Measurements from ENCODE around the gene MYCBP2. TPM values are rescaled to one million over a fixed set of nuclear protein-coding genes. Genes with fewer than 3 reads are reported as not detected.

MYCBP2 gene
- total RNA-seq, 1 donor from 2014 or later, result 42.2 TPM

DNA sequence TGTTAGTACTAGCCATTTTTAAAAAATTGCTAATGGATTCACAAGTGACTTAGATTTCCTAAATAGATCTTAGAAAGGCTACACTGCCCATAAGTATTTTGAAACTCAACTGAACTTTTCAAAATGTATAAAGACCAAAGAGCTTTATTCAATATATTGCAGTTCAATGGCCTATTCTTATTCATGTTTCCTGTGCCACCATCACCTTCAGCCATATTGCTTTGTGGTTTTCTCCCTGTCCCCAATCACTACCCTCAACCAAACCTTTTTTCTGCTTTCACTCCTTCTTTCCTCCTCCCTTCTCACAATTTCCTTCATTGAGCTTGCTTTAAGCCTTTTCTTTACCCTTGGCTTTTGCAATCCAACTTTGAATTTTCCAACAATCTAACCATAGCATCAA is 100.9 kb downstream of the MYCBP2 start:
- H3K9me3 ChIP-seq (replicated peaks), result no peaks in the 10 kb centered on the region
- H3K4me3 ChIP-seq, result no peak overlapping the region
- H3K4me1 ChIP-seq, result no peaks in the 10 kb centered on the region
- no peak overlapping the region for H3K27ac ChIP-seq (replicated peaks)
- peaks cover 40% of the 10 kb centered on the region for H3K36me3 ChIP-seq
- H3K27me3 ChIP-seq (ENCODE audit: low read depth), result no peaks in the 10 kb centered on the region
- intact Hi-C loops (cut with micrococcal nuclease), result no loop called here
- no peak for TF ChIP-seq CTCF (IDR thresholded peaks at IDR 0.05; ENCODE audit: borderline replicate concordance)
- no peak for DNase-seq

DNA sequence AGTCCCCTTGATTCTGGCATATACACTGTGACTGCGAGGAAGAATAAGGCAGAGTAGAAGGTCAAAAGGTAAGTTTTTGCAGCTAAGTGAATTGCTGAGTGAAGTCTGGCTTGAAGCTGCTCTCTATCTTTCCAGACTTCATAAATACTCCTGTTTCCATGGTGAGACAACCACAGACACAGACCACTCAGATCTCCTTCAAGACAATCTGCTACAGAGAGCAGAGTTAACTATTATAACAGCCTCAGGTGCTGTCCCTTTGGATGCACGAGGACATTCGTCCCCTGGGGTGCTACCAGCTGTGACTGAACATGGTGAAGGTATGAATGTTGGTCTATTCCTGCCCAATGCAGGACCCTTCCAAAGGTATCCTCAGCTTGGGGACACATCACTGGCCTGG is 104.0 kb downstream of the MYCBP2 start:
- no peak for DNase-seq

GRCh38 chr13:77222000-77222690 is 104.7 kb downstream of the MYCBP2 start:
- intact Hi-C loops (cut with micrococcal nuclease), result no loop called here
- no peak for TF ChIP-seq CTCF (IDR thresholded peaks at IDR 0.05; ENCODE audit: borderline replicate concordance)
- Histone ChIP-seq H3K9me3 (replicated peaks) (no peaks in the 10 kb centered on the region), H3K27ac (replicated peaks) (no peak overlapping the region), H3K36me3 (peaks cover 60% of the 10 kb centered on the region), H3K27me3 (ENCODE audit: low read depth) (no peaks in the 10 kb centered on the region), H3K4me1 (no peaks in the 10 kb centered on the region), H3K4me3 (no peak overlapping the region)
- DNase-seq, result no peak

More for the DNA sequence above, 104.0 kb downstream of the MYCBP2 start:
- no peak for TF ChIP-seq CTCF (IDR thresholded peaks at IDR 0.05; ENCODE audit: borderline replicate concordance)
- Histone ChIP-seq H3K4me1 (no peaks in the 10 kb centered on the region), H3K27me3 (ENCODE audit: low read depth) (no peaks in the 10 kb centered on the region), H3K9me3 (replicated peaks) (no peaks in the 10 kb centered on the region), H3K36me3 (peaks cover 52% of the 10 kb centered on the region), H3K4me3 (no peak overlapping the region), H3K27ac (replicated peaks) (no peak overlapping the region)
- intact Hi-C loops (cut with micrococcal nuclease), result no loop called here

DNA sequence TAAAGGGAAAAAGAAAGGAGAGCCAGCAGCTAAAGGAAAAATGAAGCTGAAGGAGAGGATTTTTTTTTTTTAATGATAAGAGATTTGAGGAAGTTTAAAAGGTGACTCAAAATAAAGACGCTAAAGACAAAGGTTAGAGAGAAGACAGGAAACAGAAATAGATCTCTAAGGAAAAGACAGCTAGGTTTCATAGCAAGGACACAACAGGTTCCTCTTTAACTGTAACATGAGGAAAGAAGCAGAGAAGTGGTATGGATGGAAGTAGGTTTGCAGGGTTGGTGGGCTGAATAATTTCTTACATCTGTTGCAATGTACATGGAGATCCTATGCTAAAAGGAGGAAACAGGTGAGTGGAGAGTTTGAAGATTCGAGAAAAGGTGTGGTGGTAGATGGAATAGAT is 107.5 kb downstream of the MYCBP2 start:
- Histone ChIP-seq H3K4me1 (no peaks in the 10 kb centered on the region), H3K36me3 (peaks cover 78% of the 10 kb centered on the region)

DNA sequence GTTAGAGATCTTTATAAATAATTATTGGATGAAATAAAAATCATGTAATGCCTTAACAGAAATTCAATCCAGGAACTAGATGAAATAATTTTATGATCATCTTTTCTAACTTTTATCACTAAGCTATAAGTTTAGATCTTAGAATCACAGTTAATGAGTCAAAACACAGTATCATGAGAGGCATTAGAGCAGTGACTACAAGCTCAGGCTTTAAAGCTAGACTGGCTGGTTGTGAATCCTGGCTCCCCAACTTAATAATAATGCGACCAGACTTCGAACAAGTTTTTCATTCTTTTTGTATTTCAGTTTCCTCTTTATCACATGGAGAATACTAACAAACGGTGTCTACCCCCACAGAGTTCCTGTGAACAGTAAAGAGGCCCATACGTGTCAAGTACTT is 108.6 kb downstream of the MYCBP2 start:
- peaks cover 79% of the 10 kb centered on the region for H3K36me3 ChIP-seq
- DNase-seq, result no peak
- no peak for TF ChIP-seq CTCF (IDR thresholded peaks at IDR 0.05; ENCODE audit: borderline replicate concordance)
- no peak overlapping the region for H3K27ac ChIP-seq (replicated peaks)
- H3K4me1 ChIP-seq, result no peaks in the 10 kb centered on the region
- intact Hi-C loops (cut with micrococcal nuclease), result no loop called here
- no peaks in the 10 kb centered on the region for H3K9me3 ChIP-seq (replicated peaks)
- no peak overlapping the region for H3K4me3 ChIP-seq
- no peaks in the 10 kb centered on the region for H3K27me3 ChIP-seq (ENCODE audit: low read depth)

More for the DNA sequence above, 107.5 kb downstream of the MYCBP2 start:
- no peak for TF ChIP-seq CTCF (IDR thresholded peaks at IDR 0.05; ENCODE audit: borderline replicate concordance)
- DNase-seq, result no peak
- Histone ChIP-seq H3K4me3 (no peak overlapping the region), H3K9me3 (replicated peaks) (no peaks in the 10 kb centered on the region), H3K27ac (replicated peaks) (no peak overlapping the region), H3K27me3 (ENCODE audit: low read depth) (no peaks in the 10 kb centered on the region)
- intact Hi-C loops (cut with micrococcal nuclease), result no loop called here
